Measurements from ENCODE around the gene SEC61A2. TPM values are rescaled to one million over a fixed set of nuclear protein-coding genes. Genes with fewer than 3 reads are reported as not detected.

The SEC61A2 gene
- total and polyA plus RNA-seq, 2 donors from 2014 or later: 3.6 to 8.9 TPM

DNA sequence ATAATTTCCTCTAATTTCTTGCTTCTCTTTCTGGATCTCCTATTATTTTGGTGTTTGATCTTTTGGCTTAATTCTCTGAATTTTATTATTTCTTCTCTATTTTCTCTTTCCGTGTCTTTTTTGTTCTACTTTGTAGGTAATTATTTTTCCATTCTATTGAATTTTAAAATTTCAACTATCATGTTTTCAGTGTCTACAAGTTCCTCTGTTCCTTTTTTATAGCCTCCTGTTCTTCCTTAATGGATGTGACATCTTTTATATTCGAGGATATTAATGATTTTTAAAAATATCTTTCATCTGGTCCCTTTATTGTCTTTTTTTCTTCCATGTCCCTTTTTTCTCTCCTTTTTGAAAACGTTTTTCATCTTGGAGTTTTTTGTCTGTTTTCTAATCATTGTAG, 77.6 kb downstream of the SEC61A2 start:
- intact Hi-C loops (cut with DNase I): no loop called here
- TF ChIP-seq, protein P1, sequence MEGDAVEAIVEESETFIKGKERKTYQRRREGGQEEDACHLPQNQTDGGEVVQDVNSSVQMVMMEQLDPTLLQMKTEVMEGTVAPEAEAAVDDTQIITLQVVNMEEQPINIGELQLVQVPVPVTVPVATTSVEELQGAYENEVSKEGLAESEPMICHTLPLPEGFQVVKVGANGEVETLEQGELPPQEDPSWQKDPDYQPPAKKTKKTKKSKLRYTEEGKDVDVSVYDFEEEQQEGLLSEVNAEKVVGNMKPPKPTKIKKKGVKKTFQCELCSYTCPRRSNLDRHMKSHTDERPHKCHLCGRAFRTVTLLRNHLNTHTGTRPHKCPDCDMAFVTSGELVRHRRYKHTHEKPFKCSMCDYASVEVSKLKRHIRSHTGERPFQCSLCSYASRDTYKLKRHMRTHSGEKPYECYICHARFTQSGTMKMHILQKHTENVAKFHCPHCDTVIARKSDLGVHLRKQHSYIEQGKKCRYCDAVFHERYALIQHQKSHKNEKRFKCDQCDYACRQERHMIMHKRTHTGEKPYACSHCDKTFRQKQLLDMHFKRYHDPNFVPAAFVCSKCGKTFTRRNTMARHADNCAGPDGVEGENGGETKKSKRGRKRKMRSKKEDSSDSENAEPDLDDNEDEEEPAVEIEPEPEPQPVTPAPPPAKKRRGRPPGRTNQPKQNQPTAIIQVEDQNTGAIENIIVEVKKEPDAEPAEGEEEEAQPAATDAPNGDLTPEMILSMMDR (IDR thresholded peaks at IDR 0.05; ENCODE audit: borderline replicate concordance, extremely low read depth, insufficient read depth): no peak

DNA sequence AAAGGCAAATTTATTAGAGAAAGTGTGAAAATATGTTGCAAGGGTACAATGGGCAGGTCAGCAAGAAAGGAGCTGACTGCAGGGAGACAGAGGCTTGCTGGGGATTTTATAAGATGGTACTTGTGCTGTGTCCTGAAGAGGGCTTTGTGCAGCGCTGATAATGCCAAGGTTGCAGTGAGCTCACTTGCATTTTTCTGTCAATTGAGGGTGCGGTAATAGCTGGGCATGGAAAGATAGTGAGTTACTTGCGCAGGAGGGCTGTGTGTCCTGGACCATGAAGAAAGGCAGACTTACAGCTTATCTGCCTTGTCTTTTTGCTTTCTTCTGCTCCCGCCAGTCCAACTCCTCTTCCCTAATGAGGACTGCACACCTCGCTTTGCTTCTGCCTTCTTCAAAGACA, 79.0 kb downstream of the SEC61A2 start:
- peaks cover 5 to 15% (median 7%) of the 10 kb centered on the region in 3 donors for H3K36me3 ChIP-seq (ENCODE audit: control insufficient read depth in 2 of 3, insufficient read depth in 3 of 3, low read length in 3 of 3)

More for the DNA sequence above, 77.6 kb downstream of the SEC61A2 start:
- H3K9ac ChIP-seq (ENCODE audit: low read length in 3 of 3): no peak overlapping the region
- DNase-seq: no peak
- no peak overlapping the region for H3K4me3 ChIP-seq (ENCODE audit: low read length in 3 of 3)
- H3K27ac ChIP-seq (ENCODE audit: low read depth in 2 of 2, low read length in 2 of 2): no peak overlapping the region
- H3K27me3 ChIP-seq (ENCODE audit: control insufficient read depth, insufficient read depth, low read length): no peaks in the 10 kb centered on the region
- no peaks in the 10 kb centered on the region for H3K4me1 ChIP-seq (ENCODE audit: control insufficient read depth in 2 of 3, insufficient read depth in 2 of 3, low read depth in 1 of 3, low read length in 3 of 3)
- FAIRE-seq: no peak
- H3K36me3 ChIP-seq (ENCODE audit: control insufficient read depth in 2 of 3, insufficient read depth in 3 of 3, low read length in 3 of 3): peaks cover 5 to 22% (median 9%) of the 10 kb centered on the region in 3 donors
- H3K9me3 ChIP-seq (ENCODE audit: control insufficient read depth in 2 of 3, insufficient read depth in 1 of 3, low read length in 3 of 3): peaks cover 0 to 2% (median 0%) of the 10 kb centered on the region in 3 donors

DNA sequence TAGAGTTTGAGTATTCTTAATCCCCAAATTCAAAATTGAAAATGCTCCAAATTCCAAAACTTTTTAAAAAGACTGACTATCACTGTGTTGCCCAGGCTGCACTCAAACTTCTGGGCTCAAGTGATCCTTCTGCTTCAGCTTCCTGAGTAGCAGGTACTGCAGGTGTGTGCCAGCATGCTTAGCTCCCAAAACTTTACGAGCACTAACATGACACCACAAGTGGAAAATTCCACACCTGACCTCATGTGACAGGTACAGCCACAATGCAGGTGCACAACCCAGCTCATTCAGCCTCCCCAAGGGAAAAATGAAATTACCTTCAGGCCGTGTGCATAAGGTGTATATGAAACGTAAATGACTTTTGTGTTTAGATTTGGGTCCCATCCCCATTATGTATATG, 83.0 kb downstream of the SEC61A2 start:
- intact Hi-C loops (cut with DNase I): no loop called here
- TF ChIP-seq, protein P1 (IDR thresholded peaks at IDR 0.05; ENCODE audit: borderline replicate concordance, extremely low read depth, insufficient read depth): no peak
- Histone ChIP-seq H3K4me1 (ENCODE audit: control insufficient read depth in 2 of 3, insufficient read depth in 2 of 3, low read depth in 1 of 3, low read length in 3 of 3) (peaks cover 0 to 2% (median 0%) of the 10 kb centered on the region in 3 donors), H3K9me3 (ENCODE audit: control insufficient read depth in 2 of 3, insufficient read depth in 1 of 3, low read length in 3 of 3) (peaks cover 0 to 2% (median 0%) of the 10 kb centered on the region in 3 donors), H3K9ac (ENCODE audit: low read length in 3 of 3) (no peak overlapping the region), H3K27me3 (ENCODE audit: control insufficient read depth, insufficient read depth, low read length) (no peaks in the 10 kb centered on the region), H3K27ac (ENCODE audit: low read depth in 2 of 2, low read length in 2 of 2) (no peak overlapping the region), H3K36me3 (ENCODE audit: control insufficient read depth in 2 of 3, insufficient read depth in 3 of 3, low read length in 3 of 3) (peaks cover 5 to 25% (median 10%) of the 10 kb centered on the region in 3 donors), H3K4me3 (ENCODE audit: low read length in 3 of 3) (no peak overlapping the region)
- no peak for DNase-seq
- no peak for FAIRE-seq

More for the DNA sequence above, 79.0 kb downstream of the SEC61A2 start:
- no peaks in the 10 kb centered on the region for H3K4me1 ChIP-seq (ENCODE audit: control insufficient read depth in 2 of 3, insufficient read depth in 2 of 3, low read depth in 1 of 3, low read length in 3 of 3)
- no peaks in the 10 kb centered on the region for H3K27me3 ChIP-seq (ENCODE audit: control insufficient read depth, insufficient read depth, low read length)
- no peak overlapping the region for H3K27ac ChIP-seq (ENCODE audit: low read depth in 2 of 2, low read length in 2 of 2)
- no peak overlapping the region for H3K4me3 ChIP-seq (ENCODE audit: low read length in 3 of 3)
- FAIRE-seq (no peak), DNase-seq (no peak)
- TF ChIP-seq, protein P1 (IDR thresholded peaks at IDR 0.05; ENCODE audit: borderline replicate concordance, extremely low read depth, insufficient read depth): no peak
- peaks cover 0 to 2% (median 0%) of the 10 kb centered on the region in 3 donors for H3K9me3 ChIP-seq (ENCODE audit: control insufficient read depth in 2 of 3, insufficient read depth in 1 of 3, low read length in 3 of 3)
- intact Hi-C loops (cut with DNase I): no loop called here
- H3K9ac ChIP-seq (ENCODE audit: low read length in 3 of 3): no peak overlapping the region

DNA sequence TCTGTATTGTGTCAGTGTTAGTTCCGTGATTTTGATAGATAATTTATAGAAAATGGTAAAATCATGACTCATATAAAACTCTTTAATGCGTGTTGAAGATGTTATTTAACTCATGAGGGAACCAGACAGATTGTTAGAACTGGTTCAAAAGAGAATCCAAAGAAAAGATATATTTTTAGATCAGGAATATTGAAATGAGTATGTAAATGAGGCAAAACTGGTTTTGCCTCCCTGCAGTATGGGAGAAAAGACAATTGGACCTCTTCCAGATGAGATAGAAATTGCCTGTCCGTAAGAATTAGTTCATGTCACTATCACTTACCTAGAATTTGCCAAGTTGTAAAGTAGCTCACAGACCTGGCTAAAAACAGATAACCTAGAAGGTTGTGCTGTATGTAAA, 84.1 kb downstream of the SEC61A2 start:
- TF ChIP-seq, protein P1 (IDR thresholded peaks at IDR 0.05; ENCODE audit: borderline replicate concordance, extremely low read depth, insufficient read depth): no peak
- H3K27me3 ChIP-seq (ENCODE audit: control insufficient read depth, insufficient read depth, low read length): no peaks in the 10 kb centered on the region
- no peak overlapping the region for H3K9ac ChIP-seq (ENCODE audit: low read length in 3 of 3)
- peaks cover 5 to 22% (median 8%) of the 10 kb centered on the region in 3 donors for H3K36me3 ChIP-seq (ENCODE audit: control insufficient read depth in 2 of 3, insufficient read depth in 3 of 3, low read length in 3 of 3)
- no peak overlapping the region for H3K27ac ChIP-seq (ENCODE audit: low read depth in 2 of 2, low read length in 2 of 2)
- no peak overlapping the region for H3K4me3 ChIP-seq (ENCODE audit: low read length in 3 of 3)
- DNase-seq (no peak), FAIRE-seq (no peak)
- H3K9me3 ChIP-seq (ENCODE audit: control insufficient read depth in 2 of 3, insufficient read depth in 1 of 3, low read length in 3 of 3): peaks cover 0 to 2% (median 0%) of the 10 kb centered on the region in 3 donors
- intact Hi-C loops (cut with DNase I): no loop called here
- peaks cover 0 to 2% (median 0%) of the 10 kb centered on the region in 3 donors for H3K4me1 ChIP-seq (ENCODE audit: control insufficient read depth in 2 of 3, insufficient read depth in 2 of 3, low read depth in 1 of 3, low read length in 3 of 3)
